ENCODE results near the gene AP3B1.

Gene AP3B1

DNA sequence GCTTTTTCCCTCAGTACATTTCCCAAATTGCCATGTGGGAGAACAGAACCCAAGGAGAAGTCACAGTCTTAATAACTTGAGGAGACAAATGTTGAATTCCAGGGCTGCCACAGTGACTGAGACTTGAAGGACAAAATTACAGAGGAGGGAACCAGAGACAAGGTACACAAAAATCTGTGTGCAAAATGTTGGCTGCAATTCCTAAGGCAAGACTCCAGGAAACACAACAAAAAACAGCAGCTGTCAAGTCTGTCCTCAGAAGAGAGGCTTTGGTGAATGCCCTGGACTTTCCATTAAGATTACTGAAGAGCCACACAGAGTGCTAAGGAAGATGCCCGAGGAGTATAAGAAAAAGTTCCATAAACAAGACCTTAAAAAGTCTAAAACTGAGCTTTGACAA lies 21.1 kb downstream of the AP3B1 start:
- no peak for DNase-seq (ENCODE audit: low read depth)
- in situ Hi-C loops (cut with HindIII; ENCODE audit: low sequenced_read_pairs), result no loop called here
- no peak overlapping the region for H3K4me3 ChIP-seq (ENCODE audit: low read depth, low read length)
- TF ChIP-seq, protein P1, sequence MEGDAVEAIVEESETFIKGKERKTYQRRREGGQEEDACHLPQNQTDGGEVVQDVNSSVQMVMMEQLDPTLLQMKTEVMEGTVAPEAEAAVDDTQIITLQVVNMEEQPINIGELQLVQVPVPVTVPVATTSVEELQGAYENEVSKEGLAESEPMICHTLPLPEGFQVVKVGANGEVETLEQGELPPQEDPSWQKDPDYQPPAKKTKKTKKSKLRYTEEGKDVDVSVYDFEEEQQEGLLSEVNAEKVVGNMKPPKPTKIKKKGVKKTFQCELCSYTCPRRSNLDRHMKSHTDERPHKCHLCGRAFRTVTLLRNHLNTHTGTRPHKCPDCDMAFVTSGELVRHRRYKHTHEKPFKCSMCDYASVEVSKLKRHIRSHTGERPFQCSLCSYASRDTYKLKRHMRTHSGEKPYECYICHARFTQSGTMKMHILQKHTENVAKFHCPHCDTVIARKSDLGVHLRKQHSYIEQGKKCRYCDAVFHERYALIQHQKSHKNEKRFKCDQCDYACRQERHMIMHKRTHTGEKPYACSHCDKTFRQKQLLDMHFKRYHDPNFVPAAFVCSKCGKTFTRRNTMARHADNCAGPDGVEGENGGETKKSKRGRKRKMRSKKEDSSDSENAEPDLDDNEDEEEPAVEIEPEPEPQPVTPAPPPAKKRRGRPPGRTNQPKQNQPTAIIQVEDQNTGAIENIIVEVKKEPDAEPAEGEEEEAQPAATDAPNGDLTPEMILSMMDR (IDR thresholded peaks at IDR 0.05; ENCODE audit: low read depth, low read length, missing control alignments), result no peak

DNA sequence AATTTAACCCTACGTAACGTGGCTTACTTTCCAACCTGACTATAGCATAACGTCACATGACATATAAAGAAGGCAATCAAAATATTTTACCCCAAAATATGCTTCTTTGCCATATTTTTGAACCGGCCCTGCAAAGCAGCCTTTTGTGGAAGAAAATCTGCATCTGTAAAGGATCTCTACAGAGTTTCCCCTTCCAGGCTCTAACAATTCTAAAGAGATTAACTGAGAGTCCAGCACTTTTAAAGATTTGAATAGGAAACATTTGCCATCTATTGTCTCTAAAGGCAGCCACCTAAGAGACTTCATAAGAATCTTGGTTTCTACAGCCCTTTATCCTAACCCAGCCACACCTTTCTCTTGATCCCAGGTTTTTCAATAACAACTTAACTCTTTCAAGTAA lies 22.7 kb downstream of the AP3B1 start:
- no peak for DNase-seq (ENCODE audit: low read depth)
- TF ChIP-seq, protein P1 (IDR thresholded peaks at IDR 0.05; ENCODE audit: low read depth, low read length, missing control alignments), result no peak
- H3K4me3 ChIP-seq (ENCODE audit: low read depth, low read length), result no peak overlapping the region
- in situ Hi-C loops (cut with HindIII; ENCODE audit: low sequenced_read_pairs), result no loop called here

DNA sequence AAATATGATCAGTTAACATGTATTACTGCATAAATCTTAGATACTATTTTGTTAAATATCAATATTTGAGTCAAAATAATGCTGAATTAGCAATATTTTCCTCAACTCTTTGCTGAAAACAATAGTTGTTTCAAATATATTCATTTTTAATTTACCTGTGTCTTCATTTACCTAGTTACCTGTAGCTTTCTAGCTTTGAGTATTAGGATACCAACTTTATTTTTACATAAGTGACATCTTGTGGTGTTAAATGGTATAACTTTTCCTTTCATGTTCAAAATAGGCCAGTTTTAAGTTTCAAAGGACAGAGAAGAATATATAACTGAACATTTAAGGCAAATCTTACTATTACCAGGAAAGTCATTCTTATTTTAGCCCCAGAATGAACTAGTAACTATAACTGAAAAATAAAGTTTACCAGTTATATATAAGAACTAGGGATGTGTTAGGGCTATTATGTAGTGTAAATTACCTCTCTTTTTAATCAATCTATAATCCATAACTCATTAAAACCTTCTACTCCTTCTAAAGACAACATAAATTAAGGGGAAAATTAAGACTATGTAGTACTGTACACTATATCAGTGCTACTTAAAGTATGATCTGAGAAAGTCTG lies 25.3 kb downstream of the AP3B1 start:
- TF ChIP-seq, protein P1 (IDR thresholded peaks at IDR 0.05; ENCODE audit: low read depth, low read length, missing control alignments), result no peak
- no peak overlapping the region for H3K4me3 ChIP-seq (ENCODE audit: low read depth, low read length)
- in situ Hi-C loops (cut with HindIII; ENCODE audit: low sequenced_read_pairs), result no loop called here
- DNase-seq (ENCODE audit: low read depth), result no peak

DNA sequence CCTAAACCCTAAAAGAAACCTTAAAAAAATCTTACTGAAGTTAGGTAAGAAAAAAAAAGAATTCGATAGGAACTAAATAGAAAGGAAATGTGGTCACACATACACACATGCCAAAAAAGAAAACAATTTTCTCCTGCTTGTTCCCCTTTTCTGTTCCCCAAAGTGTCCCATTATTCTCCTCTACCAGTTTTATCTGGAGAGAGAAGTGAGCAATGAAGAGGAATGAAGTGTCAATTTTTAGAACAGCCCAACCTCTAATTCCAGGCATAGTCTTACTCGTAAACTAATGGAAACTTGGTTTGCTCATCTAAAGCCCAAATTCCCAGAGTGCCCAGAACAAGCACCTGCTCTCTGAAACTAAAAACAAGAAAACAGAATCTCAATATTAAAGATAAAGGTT lies 26.1 kb downstream of the AP3B1 start:
- in situ Hi-C loops (cut with HindIII; ENCODE audit: low sequenced_read_pairs), result no loop called here
- no peak for DNase-seq (ENCODE audit: low read depth)
- H3K4me3 ChIP-seq (ENCODE audit: low read depth, low read length), result no peak overlapping the region
- TF ChIP-seq, protein P1 (IDR thresholded peaks at IDR 0.05; ENCODE audit: low read depth, low read length, missing control alignments), result no peak

DNA sequence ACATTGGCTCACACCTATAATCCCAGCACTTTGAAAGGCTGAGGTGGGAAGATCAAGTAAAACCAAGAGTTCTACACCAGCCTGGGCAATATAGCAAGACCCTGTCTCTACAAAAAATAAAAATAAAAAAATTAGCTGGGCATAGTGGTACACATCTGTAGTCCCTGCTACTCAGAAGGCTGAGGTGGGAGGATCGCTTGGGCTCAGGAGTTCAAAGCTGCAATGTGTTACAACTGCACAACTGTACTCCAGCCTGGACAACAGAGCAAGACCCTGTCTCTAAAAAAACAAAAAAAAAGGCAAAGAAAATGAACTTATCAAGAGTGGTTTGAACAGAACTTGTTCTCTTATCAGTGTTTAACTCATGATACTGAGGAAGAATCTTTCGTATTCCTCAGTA lies 29.3 kb downstream of the AP3B1 start:
- TF ChIP-seq, protein P1 (IDR thresholded peaks at IDR 0.05; ENCODE audit: low read depth, low read length, missing control alignments), result no peak
- in situ Hi-C loops (cut with HindIII; ENCODE audit: low sequenced_read_pairs), result no loop called here
- H3K4me3 ChIP-seq (ENCODE audit: low read depth, low read length), result no peak overlapping the region
- DNase-seq (ENCODE audit: low read depth), result no peak

DNA sequence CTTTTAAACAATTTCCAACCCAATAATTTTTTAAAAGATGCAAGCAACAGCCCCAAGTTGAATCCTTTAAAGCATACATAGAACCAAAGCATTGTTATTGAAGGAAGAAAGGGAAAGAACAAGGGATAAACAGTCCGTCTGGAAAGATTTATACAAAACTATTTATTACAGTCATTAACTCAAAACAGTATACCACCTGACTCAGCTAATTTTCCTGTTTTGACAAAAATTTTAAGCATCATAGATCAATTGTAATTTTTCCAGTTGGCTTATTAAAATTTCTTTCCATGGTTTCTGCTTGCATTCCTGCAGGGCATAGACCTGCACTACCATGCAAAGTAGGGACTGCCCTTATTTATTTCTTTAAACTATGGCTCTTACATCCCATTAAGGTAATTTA lies 29.9 kb downstream of the AP3B1 start:
- in situ Hi-C loops (cut with HindIII; ENCODE audit: low sequenced_read_pairs), result no loop called here
- no peak for DNase-seq (ENCODE audit: low read depth)
- no peak overlapping the region for H3K4me3 ChIP-seq (ENCODE audit: low read depth, low read length)
- TF ChIP-seq, protein P1 (IDR thresholded peaks at IDR 0.05; ENCODE audit: low read depth, low read length, missing control alignments), result no peak
